ENCODE results near the gene LYRM2.
"Not testable (repeated sequence)": the region's sequence is repeated elsewhere in the genome, so short reads cannot be mapped to it uniquely, and the experiment has no call there.

LYRM2 gene

DNA sequence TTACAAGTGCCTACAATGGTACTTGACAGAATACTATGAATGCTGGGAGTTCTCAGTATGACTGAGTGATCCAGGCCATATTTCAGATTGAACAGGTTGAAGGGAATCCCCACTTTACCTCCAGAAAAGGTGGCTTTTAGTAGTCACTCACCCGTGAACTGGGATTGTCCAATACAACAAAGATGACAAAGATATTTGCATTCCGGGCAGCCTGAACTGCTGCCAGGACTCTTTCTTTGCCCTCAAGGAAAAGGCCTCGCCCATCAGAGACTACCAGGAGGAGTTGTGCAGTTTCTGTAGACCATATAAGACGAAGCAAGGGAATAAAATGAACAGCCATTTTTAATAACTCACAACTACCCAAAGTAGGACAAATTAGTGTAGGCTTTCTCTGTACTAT is 6.3 kb upstream of the LYRM2 start:
- no peak for DNase-seq

DNA sequence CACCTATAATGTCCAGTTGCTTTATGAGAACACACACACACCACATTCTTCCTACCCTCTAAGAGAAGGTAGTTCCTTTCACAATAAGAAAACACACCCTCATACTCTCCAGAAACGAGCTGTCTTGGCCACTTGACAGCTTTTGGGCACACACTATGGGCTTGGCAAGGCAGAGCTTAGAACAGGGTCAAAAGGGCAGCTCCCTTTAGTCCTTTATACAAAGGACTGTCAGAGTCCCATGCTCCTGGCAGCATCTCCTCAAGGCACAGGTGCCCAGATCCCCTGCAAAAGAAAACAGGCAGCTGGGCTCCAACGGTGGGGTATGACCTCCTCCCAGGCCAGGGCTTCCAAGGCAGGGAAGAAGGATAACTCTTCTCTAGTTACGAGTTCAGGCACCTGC is 4.9 kb upstream of the LYRM2 start:
- DNase-seq: no peak

DNA sequence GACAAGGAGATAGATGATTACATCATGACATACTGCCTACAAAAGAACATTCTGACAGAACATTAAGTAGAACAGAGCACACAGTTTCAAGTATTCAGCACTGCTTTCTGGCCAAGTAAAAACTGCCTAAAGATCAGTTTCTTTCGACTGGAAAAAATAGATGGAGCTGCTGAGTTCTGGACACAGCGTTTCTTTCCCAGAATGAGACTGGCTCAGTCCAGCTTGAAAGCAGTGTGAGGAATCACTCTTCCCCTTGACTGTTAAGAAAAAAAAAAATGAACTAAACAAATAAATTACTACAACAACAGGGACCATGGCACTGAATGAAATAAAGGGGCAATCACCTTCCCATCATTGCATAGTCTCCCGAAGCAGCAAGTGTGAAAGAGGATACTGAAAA is 4.4 kb upstream of the LYRM2 start:
- DNase-seq: no peak

DNA sequence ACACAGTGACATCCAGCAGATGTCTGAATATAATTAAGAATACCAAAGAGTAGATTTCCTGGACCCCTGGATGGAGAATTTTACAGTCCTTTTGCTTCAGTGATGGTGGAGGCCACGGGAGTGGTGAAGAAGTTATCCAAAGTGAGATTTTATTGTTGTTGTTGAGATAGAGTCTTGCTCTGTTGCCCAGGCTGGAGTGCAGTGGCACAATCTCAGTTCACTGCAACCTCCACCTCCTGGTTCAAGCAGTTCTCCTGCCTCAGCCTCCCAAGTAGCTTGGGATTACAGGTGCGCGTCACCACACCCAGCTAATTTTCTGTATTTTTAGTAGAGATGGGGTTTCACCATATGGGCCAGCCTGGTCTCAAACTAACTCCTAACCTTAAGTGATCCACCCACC is 3.0 kb upstream of the LYRM2 start:
- not testable (repeated sequence) for DNase-seq

DNA sequence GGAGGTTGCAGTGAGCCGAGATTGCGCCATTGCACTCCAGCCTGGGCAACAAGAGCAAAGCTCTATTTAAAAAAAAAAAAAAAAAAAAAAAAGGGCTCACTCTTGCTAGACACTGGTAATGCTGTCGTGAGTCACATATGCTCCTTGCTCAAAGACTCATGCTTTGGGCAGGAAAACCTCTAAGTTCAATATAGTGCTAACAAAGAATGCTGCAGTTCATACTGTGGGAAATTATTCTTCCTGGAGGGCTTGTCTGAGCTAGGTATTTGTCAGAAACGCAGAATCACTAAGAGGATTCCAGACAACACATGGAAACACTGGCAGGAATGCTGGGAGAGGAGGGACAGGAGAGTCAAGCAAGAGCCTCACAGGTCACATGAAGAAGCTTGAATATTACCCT is 2.3 kb upstream of the LYRM2 start:
- DNase-seq: no peak

DNA sequence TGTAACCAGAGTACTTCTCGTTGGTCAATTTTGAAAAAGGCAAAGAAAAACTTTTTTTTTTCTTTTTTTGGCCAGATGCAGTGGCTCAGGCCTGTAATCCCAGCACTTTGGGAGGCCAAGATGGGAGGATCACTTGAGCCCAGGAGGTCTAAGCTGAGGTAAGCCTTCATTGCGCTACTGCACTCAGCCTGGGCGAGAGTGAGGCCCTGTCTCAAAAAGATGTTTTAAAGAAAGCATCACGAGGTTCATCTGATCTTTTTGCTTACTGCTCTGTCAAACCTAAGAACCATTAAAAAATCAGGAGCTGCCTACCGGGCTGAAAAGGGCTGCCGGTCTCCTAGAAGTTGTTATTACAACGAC is 607 bp downstream of the LYRM2 start:
- DNase-seq: no peak

DNA sequence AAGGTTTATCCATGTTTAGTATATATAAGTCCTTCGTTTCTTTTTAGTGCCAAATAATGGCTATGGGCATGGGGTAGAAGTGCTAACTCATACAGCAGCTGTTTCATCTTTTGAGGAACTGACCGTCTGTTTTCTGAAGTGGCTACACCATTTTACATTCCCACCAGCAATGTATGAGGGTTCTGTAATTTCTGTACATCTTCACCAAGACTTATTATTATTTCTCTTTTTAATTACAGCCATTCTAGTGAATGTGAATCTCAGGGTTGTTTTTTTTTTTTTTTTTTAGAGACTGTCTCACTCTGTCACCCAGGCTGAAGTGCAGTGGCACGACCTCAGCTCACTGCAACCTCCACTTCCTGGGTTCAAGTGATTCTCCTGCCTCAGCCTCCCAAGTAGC is 2.1 kb downstream of the LYRM2 start:
- DNase-seq: not testable (repeated sequence)

DNA sequence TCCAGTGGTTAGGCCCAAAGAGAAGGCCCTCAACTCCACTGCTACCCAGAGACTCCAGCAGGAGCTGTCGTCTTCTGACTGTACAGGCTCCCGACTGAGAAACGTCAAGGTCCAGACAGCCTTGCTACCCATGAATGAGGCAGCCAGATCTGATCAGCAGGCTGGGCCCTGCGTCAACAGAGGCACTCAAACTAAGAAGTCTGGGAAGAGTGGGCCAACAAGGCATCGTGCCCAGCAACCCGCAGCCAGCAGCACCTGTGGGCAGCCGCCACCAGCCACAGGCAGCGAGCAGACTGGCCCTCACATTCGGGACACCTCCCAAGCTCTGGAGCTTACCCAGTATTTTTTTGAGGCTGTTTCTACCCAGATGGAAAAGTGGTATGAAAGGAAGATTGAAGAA is 8.1 kb downstream of the LYRM2 start:
- no peak for DNase-seq

DNA sequence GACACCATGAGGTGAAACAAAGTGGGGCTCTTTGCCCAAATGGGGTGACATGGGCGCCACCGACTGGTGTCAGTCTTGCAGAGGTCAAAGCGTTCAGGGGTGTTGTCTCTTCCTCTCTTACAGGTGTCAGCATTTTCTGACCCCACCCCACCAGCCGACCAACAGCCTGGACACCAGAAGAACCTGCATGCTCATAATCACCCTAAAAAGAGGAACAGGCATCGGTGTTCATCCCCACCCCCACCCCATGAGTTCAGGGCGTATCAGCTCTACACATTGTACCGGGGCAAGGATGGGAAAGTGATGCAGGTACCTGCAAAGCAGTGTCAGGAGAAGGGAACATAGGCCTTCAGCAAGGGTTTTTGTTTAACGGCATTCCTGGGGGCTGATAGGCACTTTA is 14.8 kb downstream of the LYRM2 start:
- DNase-seq: no peak

DNA sequence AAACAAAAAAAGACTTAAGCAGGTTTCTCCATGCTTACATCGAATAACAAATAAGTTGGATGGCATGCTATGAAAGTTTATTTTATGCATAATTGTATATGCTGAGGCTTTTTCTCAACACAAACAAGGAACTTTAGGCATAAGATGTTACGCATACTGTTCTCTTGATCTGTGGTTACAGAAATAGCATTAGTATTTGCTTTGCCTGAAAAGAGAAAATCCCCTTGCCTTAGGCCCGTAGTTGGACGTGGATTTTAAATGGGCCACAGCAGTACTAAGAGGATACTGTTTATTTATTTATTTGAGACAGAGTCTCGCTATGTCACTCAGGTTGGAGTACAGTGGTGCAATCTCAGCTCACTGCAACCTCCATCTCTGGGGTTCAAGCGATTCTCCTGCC is 19.0 kb downstream of the LYRM2 start:
- no peak for DNase-seq

DNA sequence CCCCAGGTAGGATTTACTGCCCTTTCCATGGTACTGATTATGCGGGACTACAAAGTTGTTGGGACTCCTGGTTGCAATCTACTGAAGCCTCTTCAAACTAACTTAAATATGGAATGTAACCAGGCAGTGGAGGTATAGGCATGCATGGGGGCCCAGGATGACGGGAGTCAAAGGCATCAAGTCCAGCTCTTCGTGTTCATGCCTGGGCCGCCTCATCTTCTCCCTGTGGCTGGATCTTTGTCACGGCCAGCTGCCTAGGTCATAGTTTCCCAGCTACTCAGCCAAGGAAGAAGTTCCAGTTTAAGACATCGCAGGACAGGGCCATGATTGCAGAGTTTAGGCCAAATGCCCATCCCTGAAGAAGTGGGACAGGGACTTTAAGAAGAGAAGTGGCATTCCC is 20.5 kb downstream of the LYRM2 start:
- DNase-seq: no peak

DNA sequence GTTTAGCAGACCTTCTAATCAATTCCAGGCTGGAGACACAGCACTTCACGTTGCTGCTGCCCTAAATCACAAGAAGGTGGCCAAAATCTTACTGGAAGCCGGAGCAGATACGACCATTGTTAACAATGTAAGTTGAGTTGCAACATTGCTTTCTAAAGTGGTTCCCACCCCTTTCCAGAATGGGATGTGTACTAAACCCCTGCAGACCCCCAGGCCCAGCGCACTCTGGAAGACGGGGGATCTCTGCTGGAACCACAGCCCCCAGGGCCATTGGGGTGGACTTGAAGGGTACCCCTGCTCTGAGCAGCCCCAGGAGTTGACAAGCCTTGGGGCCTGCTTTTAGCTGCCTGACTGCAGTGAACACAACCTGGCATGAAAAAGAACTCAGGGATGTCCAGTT is 22.0 kb downstream of the LYRM2 start:
- no peak for DNase-seq

DNA sequence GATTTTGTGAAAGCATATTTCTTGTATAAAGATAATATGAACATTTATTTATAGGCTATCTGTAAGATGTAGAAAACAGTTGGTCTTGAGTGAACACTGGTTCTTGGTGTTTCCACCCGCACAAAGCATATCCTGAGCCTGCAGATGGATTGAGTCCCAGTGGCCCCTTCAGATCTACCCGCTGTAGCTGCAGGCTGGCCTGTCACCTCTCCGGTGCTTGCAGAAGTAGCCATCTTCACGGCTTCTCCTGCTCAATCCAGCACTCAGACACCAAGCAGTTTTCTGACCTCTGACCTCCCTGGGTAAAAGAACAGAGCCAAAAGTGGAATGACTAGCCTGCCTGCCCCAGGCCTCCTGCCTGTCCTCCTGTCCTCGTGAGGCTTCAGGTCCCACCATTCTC is 22.7 kb downstream of the LYRM2 start:
- DNase-seq: no peak

DNA sequence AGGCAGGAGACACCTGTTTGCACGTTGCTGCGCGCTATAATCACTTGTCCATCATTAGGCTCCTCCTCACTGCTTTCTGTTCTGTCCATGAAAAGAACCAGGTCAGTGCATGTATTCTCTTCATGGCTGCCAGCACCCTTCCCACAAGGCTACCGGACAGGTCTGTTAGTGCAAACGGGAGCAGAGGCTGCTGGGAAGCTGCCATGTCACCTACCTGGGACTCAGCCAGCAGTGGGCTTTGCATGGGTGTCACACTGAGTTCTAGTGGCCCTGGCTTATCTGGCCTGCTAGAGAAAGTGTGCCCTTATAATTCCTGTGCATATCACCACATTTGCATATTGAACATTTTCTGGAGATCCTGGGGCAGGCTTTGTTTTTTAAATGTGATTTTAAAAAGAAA is 24.8 kb downstream of the LYRM2 start:
- no peak for DNase-seq

DNA sequence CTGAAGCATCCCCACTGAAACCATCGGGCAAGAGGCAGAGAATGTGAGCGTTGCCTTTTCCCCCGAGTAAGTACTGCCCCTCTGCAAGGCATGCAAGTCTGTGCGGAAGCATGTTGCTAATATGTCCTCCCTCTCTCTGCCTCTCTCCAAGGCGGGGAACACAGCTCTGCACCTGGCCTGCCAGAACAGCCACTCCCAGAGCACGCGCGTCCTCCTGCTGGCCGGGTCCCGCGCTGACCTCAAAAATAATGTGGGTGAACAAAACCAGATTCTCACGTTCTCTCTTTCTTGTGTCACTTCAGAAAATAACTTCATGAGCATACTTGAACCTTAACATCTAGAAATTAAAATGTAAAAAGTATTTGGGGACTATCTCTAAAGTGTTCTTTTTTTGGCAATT is 26.4 kb downstream of the LYRM2 start:
- DNase-seq: no peak

DNA sequence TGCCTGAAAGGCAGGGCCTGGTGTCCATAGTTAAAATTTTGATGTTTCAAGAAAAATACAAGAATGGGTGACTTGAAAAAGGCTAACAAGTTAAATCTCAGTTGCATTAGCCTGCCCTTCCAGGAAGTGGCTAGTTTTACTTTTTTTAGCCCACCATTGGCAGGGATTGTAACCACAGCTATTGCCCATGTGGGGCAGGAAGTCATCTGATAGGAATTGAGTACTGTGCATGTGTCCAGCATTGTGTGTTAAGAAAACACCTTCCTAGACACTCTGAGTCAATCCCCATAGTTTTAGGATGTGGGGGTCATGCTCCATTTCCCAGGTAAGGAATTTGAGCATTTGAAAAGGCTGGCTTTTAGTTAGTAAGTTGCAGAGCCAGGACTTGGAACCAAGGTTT is 26.9 kb downstream of the LYRM2 start:
- DNase-seq: no peak

DNA sequence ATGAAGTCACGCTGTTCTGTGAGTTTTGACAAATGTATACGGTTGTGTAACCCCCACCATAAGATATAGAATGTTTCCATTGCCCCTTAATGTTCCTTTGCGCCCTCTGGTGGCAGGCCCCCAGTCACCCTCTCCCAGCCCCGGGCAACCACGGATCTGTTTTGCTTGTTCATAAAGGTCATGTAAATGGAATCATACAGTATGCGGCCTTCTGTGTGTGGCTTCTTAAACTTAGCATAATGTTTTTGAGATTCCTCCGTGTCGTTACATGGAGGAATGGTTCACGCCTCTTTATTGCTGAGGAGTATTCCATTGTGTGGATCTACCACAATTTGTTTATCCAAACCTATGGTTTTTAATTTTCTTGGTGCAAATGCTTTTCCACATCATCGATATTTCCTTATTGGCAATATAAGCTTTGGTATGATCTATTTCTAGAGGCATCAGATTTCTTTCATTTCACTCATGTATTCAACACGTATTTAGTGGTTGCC is 28.4 kb downstream of the LYRM2 start:
- no peak for DNase-seq

DNA sequence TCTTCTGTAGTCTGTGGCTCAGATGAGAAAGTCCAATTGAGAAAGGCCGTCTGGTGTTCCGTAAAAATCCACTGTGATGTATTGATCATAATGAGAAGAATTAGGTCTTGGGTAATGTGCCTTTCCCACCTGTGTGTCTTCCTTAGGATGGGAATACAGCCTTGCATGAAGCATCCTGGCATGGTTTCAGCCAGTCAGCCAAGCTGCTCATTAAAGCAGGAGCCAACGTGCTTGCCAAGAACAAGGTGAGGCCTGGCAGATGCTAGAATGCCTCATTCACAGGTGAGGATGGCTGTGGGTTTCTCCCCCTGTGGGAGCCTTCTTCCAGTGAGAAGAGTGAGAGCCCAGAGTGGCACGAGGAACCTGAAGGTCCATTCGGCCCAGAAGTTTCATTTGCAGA is 32.7 kb downstream of the LYRM2 start:
- no peak for DNase-seq

DNA sequence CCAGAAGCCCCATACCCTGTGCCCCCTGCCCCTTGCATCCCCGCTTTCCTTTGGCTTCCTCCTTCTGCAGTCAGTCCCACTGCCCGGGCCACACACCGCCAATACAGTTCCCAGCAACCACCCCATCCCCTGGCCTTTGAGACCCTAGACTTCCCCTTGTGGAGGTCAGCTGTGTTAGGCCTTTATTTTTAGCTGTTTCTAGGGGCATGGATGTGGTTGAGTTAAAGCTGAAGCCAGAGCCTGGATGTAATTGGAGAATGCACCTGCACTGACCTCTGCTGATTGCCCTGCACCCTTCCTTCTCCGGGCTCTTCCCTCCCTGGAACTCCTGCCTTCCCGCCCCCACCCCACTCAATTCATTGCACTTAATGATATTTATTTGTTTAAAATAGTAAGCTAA is 33.9 kb downstream of the LYRM2 start:
- DNase-seq: no peak

DNA sequence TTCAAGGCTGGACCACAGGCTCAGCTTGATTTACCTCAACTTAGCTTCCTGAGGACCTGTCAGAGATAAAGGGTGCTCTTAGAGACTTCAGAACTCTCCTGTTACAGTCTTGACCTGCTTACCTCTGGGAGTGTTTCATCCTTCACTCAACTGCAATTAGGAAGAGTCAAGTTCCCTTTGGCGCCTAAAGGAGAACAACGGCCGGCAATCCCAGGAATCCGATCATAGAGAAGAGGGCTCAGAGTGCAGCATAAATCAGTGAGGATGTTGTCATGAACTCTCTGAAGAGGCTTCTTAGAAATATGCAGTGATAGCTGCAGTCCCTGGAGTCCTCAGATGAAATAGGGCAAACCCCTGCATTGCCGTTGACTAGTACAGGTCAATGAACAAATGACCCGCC is 36.4 kb downstream of the LYRM2 start:
- DNase-seq: no peak

DNA sequence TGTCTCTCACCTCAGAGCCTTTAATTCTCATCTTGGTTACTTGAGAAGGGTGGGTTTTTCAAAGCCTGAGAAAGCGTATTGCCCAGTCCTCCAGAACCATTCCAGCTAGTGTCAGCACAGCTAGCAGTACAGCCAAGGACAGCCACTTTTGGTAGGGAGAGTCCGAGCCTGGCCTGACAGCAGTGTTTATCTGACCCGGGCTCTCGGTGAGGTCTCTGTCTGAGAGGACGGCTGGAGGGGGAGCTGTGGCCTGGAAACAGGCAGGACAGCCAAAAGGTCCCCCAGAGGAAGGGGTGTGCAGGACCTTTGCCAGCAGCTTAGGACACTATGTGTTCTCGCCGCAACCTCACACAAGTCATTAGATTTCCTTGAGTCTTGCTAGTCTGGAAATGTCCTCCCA is 38.8 kb downstream of the LYRM2 start:
- DNase-seq: no peak

DNA sequence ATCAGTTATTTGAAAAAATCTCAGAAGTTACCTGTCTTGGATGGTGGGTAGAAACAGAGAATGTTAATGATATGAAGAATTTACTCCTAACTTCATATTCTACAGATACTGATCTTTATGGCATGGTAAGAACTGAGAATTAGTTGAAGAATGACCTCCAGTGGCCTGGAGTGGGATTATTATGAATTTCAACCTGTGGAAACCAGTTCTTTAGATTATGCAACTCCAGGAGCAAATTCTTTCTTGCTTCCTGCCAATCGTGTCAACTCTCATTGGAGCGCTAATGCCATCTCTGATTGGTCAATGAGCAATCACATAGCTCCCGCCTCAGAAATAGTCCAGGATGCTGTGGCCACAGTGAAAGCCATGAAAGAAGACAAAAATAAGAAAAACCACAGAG is 40.6 kb downstream of the LYRM2 start:
- no peak for DNase-seq

DNA sequence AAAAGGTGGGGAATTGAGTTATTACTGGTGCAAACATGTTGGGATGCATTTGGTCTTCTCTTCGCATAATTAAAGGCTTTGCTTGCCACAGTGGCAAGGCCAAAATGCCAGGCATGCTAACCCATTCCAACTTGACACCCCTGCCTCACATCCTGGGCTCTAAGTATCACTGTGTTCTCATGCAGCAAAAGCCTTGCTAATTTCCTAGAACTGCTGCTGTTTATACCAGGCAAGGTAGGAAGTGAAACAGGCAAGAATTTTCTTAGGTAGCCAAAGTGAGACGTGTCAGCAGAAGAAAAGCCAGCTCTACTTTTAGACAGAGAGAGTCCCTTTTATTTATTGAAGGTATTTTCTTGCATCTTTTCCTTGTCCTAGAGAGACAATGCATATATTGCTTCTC is 41.2 kb downstream of the LYRM2 start:
- no peak for DNase-seq

DNA sequence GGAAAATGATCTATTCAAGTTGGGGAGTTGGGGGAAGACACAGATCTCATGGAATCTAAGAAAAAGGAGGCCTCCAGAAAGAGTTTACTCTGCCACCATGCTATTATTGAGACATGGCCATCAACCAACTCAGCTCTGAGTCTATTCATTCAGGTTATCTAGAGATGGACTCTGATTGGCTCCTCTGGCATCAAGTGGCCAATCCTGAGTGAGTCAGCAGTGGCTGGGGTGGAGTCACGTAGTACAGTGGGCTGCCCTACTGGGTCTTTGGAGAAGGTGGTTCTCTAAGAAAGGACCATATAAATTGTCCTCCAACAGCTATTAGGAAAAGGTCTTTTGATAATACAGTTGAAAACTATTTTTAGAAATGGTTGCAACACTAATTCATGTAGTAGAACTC is 42.1 kb downstream of the LYRM2 start:
- DNase-seq: no peak

DNA sequence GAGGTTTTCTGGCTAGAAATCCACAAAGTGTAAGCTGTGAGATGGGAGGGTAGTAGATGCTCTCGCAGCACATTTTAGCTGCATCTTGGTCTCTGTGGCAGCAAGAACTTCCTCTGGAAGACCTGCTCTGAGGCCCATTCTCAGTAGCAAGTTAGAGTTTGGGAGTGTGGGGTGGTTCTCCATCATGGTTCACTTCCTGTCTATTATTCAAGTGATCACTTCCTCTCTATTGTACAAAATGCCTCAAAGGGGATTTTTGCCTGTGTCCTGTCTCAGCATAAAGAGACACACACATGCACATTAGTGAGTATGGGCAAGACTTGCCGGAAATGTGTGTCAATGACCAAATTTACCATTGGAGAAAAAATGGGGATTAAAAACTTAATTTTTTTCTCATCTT is 42.5 kb downstream of the LYRM2 start:
- no peak for DNase-seq

DNA sequence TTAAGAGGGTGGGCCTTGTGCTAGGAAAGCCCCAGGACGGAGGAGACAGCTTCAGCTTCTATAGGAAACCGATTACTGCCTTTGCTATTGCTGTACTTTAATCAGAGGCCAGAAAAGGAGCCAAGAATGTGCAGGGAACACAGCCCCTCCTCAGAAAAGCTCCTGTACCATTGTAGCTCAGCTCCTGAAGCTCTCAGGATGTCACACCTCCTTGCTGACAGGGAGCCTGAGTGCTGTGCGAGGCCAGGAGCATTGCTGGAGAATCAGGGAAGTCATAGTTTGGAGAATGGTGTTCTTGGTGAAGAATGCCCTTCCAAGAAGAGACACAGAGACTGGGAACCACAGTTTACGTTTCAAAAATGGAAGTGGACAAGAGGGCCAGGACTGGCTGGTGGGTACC is 46.8 kb downstream of the LYRM2 start:
- DNase-seq: no peak

Data from cortex of kidney (tissue), 1 donor.